Fibroblast of the aortic adventitia (primary cell): Measurements from ENCODE around the gene ZNF343. TPM values are rescaled to one million over a fixed set of nuclear protein-coding genes. Genes with fewer than 3 reads are reported as not detected.
A peak's percentile ranks its signal among the peaks of the same experiment; 100 is the strongest.
"Not testable (repeated sequence)": the region's sequence is repeated elsewhere in the genome, so short reads cannot be mapped to it uniquely, and the experiment has no call there.

Experiments used
- DNase-seq: peaks from one replicate; pipeline ENCODE4 v3.0.0-alpha.2; 2010; ENCODE audit warnings: low read depth
- H3K4me3 ChIP-seq: 2 replicates; pipeline ENCODE4 v1.5.1; 2011; ENCODE audit warnings: low read depth, mild to moderate bottlenecking, control low read depth, low read length, moderate library complexity
- CTCF ChIP-seq: IDR thresholded peaks from 2 replicates; pipeline ENCODE4 v1.5.1; 2011; ENCODE audit warnings: mild to moderate bottlenecking, low read length, control low read depth, inconsistent platforms; ENCODE audit not compliant: insufficient read depth
- total RNA-seq: library from RNA; depleted of rRNA; stranded (reverse); fragments of >200 nt; gene quantifications from 2 replicates; pipeline ENCODE4 v1.2.3, GENCODE V29; 2012; ENCODE audit warnings: low replicate concordance

The ZNF343 gene
- total RNA-seq, 1 donor, result 9.7 TPM

DNA sequence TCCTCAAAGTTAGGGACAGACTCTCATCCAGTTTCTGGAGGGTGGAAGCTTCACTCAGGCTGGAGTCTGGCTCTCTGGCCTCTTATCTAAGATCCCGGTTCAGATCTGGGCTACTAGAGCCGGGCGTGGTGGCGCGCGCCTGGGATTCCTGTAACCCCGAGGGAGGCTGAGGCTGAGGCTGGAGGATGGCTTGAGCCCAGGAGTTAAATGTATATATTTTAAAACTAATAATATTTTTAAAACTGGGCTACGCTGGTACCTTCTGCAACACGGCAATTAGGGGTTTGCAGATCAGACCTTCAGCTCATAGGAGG lies 710 bp upstream of the ZNF343 start:
- peak overlapping the region; percentile 90 for H3K4me3 ChIP-seq
- DNase-seq, result peak; percentile 40
- TF ChIP-seq CTCF, result no peak

- no peak for TF ChIP-seq CTCF
- peak; percentile 75 for DNase-seq
- peak overlapping the region; percentile 90 for H3K4me3 ChIP-seq
Observed at GRCh38 chr20:2507875-2508630, 662 bp downstream of the ZNF343 start.

- H3K4me3 ChIP-seq, result peak overlapping the region; percentile 90
- peak; percentile 30 for DNase-seq
- no peak for TF ChIP-seq CTCF
Observed at GRCh38 chr20:2507464-2507863, 1.3 kb downstream of the ZNF343 start.

- not testable (repeated sequence) for DNase-seq, H3K4me3 ChIP-seq
Observed at GRCh38 chr20:2506426-2506825, 2.3 kb downstream of the ZNF343 start.

- not testable (repeated sequence) for H3K4me3 ChIP-seq, DNase-seq
Observed at GRCh38 chr20:2504803-2505202, 3.9 kb downstream of the ZNF343 start.

DNA sequence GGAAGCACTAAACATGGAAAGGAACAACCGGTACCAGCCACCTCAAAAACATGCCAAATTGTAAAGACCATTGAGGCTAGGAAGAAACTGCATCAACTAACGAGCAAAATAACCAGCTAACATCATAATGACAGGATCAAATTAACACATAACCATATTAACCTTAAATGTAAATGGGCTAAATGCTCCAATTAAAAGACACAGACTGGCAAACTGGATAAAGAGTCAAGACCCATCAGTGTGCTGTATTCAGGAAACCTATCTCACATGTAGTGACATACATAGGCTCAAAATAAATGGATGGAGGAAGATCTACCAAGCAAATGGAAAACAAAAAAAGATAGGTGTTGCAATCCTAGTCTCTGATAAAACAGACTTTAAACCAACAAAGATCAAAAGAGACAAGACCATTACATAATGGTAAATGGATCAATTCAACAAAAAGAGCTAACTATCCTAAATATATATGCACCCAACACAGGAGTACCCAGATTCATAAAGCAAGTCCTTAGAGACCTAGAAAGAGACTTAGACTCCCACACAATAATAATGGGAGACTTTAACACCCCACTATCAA lies 5.8 kb downstream of the ZNF343 start:
- H3K4me3 ChIP-seq, DNase-seq: not testable (repeated sequence)

- no peak for DNase-seq
- no peak for TF ChIP-seq CTCF
- H3K4me3 ChIP-seq, result no peak overlapping the region
Observed at GRCh38 chr20:2485661-2486060, 23.1 kb downstream of the ZNF343 start.

DNA sequence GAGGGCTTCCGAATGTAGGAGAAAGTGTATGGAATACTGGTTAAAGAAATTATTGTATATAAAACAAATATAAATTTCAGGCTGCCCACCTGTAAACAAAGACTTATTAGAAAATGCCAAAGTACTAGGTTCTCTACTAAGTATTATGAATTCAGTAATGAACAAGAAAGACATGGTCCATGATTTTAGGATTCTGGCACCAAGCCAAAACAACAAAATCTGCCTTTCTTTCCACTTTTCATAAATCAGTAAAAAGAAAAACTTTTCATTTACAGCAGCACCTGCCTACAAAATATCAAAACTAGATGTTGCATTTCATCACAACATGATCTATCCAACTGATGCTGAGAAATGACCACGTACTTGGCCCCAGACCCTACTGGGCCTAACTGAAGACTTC lies 23.6 kb downstream of the ZNF343 start:
- DNase-seq, result no peak
- TF ChIP-seq CTCF, result no peak

More for the DNA sequence above, 23.6 kb downstream of the ZNF343 start:
- no peak overlapping the region for H3K4me3 ChIP-seq
